A673 (cell line): ENCODE measurements around the gene GPAM. TPM values are rescaled to one million over a fixed set of nuclear protein-coding genes. Genes with fewer than 3 reads are reported as not detected.

Experiments
- BruUV-seq: library from RNA; stranded (reverse); fragments of 400-500 nt; replicated peaks from 2 replicates; lab custom pipeline; 2021; lab: Mats Ljungman, UMichigan
- CTCF ChIA-PET: fragments of 300-600 bp; sonication (Branson Sonifier 250); formaldehyde crosslinking; loops from one replicate; lab custom pipeline; 2022; ENCODE audit warnings: antibody characterized with exemption; lab: Charles Lee
- POLR2A ChIA-PET: fragments of 300-600 bp; sonication (Branson Sonifier 250); formaldehyde crosslinking; loops from one replicate; lab custom pipeline; 2022; ENCODE audit warnings: antibody characterized with exemption; ENCODE audit not compliant: low non-redundant PET; lab: Charles Lee
- DNase-seq: peaks from one replicate; pipeline ENCODE4 v3.0.0-alpha.2; 2015; ENCODE audit warnings: low spot score
- H3K27ac ChIP-seq: fragments of 200-600 bp; sonication (generic); 2 replicates; pipeline ENCODE4 v1.5.1; 2016; ENCODE audit warnings: mixed run types, low read depth, mild to moderate bottlenecking, mixed read lengths, antibody characterized with exemption, low read length; ENCODE audit not compliant: poor library complexity, severe bottlenecking
- H3K27me3 ChIP-seq: fragments of 200-600 bp; sonication (generic); replicated peaks from 2 replicates; pipeline ENCODE4 v1.6.1; 2017; ENCODE audit warnings: mixed run types, low read depth, mild to moderate bottlenecking, mixed read lengths, antibody characterized with exemption, low read length; ENCODE audit not compliant: insufficient read depth, poor library complexity
- H3K36me3 ChIP-seq: fragments of 200-600 bp; sonication (generic); 2 replicates; pipeline ENCODE4 v1.6.1; 2016; ENCODE audit warnings: mixed run types, mild to moderate bottlenecking, mixed read lengths, antibody characterized with exemption, low read length; ENCODE audit not compliant: insufficient read depth, poor library complexity, severe bottlenecking
- H3K4me1 ChIP-seq: fragments of 200-600 bp; sonication (generic); 2 replicates; pipeline ENCODE4 v1.6.1; 2017; ENCODE audit warnings: mixed run types, mild to moderate bottlenecking, mixed read lengths, antibody characterized with exemption, low read length; ENCODE audit not compliant: insufficient read depth, poor library complexity, severe bottlenecking
- H3K4me3 ChIP-seq: fragments of 200-600 bp; sonication (generic); 2 replicates; pipeline ENCODE4 v1.5.1; 2016; ENCODE audit warnings: low read depth, mixed run types, mild to moderate bottlenecking, mixed read lengths, low read length; ENCODE audit not compliant: poor library complexity, severe bottlenecking
- H3K9me3 ChIP-seq: fragments of 200-600 bp; sonication (generic); 2 replicates; pipeline ENCODE4 v1.6.1; 2016; ENCODE audit warnings: mixed run types, low read depth, mild to moderate bottlenecking, mixed read lengths, antibody characterized with exemption, low read length; ENCODE audit not compliant: poor library complexity, severe bottlenecking
- EZH2 ChIP-seq: fragments of 200-600 bp; sonication (generic); IDR thresholded peaks from 2 replicates; pipeline ENCODE4 v1.6.1; 2017; ENCODE audit warnings: borderline replicate concordance, low read depth, mild to moderate bottlenecking, mixed read lengths, antibody characterized with exemption, low read length; ENCODE audit not compliant: poor library complexity, severe bottlenecking
- intact Hi-C: fragments of 100-400 bp; cut with micrococcal nuclease; formaldehyde crosslinking; loops from one replicate; pipeline ENCODE4 v1.10.0; 2022; ENCODE audit not compliant: unreplicated experiment
- total RNA-seq: library from RNA; stranded (reverse); gene quantifications from 2 replicates; pipeline ENCODE4 v1.2.3, GENCODE V29; 2021
- TF ChIP-seq, protein P1 (sequence below): fragments of 300-800, 200-600 bp; sonication (generic); conservative IDR thresholded peaks from 2 replicates; pipeline ENCODE4 v1.5.1; 2017; ENCODE audit warnings: low read depth, mild to moderate bottlenecking, antibody characterized with exemption, low read length, moderate library complexity, mixed read lengths

Gene GPAM
- total RNA-seq, 1 experiment from 2014 or later: 18.1 TPM

DNA sequence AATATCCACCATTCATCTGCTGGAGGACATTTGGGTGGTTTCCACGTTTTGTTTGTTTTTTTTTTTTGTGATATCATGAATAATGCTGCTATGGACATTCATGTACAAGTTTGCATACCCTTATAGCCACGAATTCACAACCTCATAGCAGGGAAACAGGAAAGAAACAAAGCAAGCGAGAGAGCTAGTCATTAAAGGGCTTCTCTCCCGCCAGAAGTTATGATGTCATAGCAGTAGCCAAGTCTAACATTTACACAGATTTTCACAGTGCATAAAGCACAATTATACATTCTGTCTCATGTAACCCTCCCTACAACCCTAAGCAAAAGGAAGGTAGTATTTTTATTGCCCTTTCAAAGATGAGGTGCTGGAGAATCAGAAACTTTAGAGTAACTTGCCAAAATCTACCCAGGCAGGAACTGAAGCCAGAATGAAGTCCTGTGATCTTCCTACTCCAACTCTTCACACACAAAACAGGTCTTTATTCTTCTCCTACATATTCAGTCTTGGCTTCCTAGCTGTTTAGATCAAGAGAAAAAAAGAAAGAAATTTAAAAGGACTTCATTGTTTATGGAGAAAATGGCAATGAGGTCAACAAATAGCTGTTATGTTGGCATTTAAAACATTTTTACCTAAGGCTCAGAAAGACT is 33.9 kb upstream of the GPAM start:
- no peak overlapping the region for H3K4me3 ChIP-seq
- no peak for TF ChIP-seq EZH2
- TF ChIP-seq, protein P1, sequence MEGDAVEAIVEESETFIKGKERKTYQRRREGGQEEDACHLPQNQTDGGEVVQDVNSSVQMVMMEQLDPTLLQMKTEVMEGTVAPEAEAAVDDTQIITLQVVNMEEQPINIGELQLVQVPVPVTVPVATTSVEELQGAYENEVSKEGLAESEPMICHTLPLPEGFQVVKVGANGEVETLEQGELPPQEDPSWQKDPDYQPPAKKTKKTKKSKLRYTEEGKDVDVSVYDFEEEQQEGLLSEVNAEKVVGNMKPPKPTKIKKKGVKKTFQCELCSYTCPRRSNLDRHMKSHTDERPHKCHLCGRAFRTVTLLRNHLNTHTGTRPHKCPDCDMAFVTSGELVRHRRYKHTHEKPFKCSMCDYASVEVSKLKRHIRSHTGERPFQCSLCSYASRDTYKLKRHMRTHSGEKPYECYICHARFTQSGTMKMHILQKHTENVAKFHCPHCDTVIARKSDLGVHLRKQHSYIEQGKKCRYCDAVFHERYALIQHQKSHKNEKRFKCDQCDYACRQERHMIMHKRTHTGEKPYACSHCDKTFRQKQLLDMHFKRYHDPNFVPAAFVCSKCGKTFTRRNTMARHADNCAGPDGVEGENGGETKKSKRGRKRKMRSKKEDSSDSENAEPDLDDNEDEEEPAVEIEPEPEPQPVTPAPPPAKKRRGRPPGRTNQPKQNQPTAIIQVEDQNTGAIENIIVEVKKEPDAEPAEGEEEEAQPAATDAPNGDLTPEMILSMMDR: no peak
- no peaks in the 10 kb centered on the region for H3K27me3 ChIP-seq
- intact Hi-C loops: no loop called here
- H3K27ac ChIP-seq: no peak overlapping the region
- DNase-seq: no peak
- no TSS peak for BruUV-seq
- ChIA-PET POLR2A (no interaction called here), CTCF (no interaction called here)
- no peaks in the 10 kb centered on the region for H3K36me3 ChIP-seq
- peaks cover 5% of the 10 kb centered on the region for H3K9me3 ChIP-seq
- peaks cover 8% of the 10 kb centered on the region for H3K4me1 ChIP-seq

GRCh38 chr10:112216966-112217365 is 33.4 kb upstream of the GPAM start:
- Histone ChIP-seq H3K4me3 (no peak overlapping the region), H3K9me3 (peaks cover 5% of the 10 kb centered on the region), H3K27ac (no peak overlapping the region), H3K4me1 (peaks cover 8% of the 10 kb centered on the region), H3K36me3 (no peaks in the 10 kb centered on the region), H3K27me3 (no peaks in the 10 kb centered on the region)
- CTCF ChIA-PET: no interaction called here
- no TSS peak for BruUV-seq
- intact Hi-C loops: no loop called here
- no peak for DNase-seq
- TF ChIP-seq, protein P1: no peak
- no peak for TF ChIP-seq EZH2
- POLR2A ChIA-PET: no interaction called here

- ChIA-PET CTCF (interaction anchor here (0.7 kb wide), 1 partner anchor 79 kb away, joined by 3 read pairs; no protein-coding TSS in a partner anchor), POLR2A (no interaction called here)
- Histone ChIP-seq H3K9me3 (peaks cover 5% of the 10 kb centered on the region), H3K27ac (no peak overlapping the region), H3K27me3 (no peaks in the 10 kb centered on the region), H3K4me1 (peaks cover 8% of the 10 kb centered on the region), H3K4me3 (no peak overlapping the region), H3K36me3 (no peaks in the 10 kb centered on the region)
- intact Hi-C loops: no loop called here
- TF ChIP-seq, protein P1: no peak
- no peak for TF ChIP-seq EZH2
- no peak for DNase-seq
- BruUV-seq: no TSS peak
These were observed 32.6 kb upstream of the GPAM start for GRCh38 chr10:112216151-112216550.
